Testis (tissue), 2 donors: ENCODE data around the gene CHRM4.

Experiments used
- POLR2A ChIP-seq: fragments of 450-650 bp; IDR thresholded peaks from one replicate; pipeline ENCODE4 v1.6.1; 2017; ENCODE audit warnings: antibody characterized with exemption, mild to moderate bottlenecking, moderate library complexity
- TF ChIP-seq, protein P1 (sequence below), 3 experiments: fragments of 450-650 bp in 2 of 3; fragments of 200-600 bp in 1 of 3; sonication (generic) in 1 of 3; IDR thresholded peaks; one replicate each; pipeline ENCODE4 v1.5.1; 2016 to 2019; ENCODE audit warnings: antibody characterized with exemption in 3 of 3, mild to moderate bottlenecking in 2 of 3, moderate library complexity in 1 of 3

DNA sequence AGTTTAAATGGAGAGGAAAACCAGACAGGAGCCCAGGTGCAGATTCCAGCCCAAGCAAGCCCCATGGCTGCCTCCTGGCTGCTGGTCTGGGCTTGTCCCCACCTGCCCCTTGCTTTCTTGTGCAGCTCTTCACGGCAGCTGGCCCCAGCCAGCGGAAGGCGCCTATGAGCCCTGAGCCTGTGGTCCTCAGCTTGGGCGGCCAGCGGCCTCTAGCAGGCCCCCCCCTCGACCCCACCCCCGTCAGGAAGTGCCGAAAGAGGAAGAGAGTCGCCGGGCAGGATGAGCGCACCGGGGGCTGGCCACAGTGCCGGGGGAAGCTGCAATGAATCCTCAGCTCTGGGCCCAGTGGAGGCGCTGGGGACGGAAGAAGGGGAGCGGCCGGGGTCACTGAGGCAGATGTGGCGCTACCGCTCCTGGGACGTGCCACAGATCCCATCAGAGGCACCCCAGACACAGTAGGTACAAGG, 46.4 kb downstream of the CHRM4 start:
- TF ChIP-seq, protein P1, sequence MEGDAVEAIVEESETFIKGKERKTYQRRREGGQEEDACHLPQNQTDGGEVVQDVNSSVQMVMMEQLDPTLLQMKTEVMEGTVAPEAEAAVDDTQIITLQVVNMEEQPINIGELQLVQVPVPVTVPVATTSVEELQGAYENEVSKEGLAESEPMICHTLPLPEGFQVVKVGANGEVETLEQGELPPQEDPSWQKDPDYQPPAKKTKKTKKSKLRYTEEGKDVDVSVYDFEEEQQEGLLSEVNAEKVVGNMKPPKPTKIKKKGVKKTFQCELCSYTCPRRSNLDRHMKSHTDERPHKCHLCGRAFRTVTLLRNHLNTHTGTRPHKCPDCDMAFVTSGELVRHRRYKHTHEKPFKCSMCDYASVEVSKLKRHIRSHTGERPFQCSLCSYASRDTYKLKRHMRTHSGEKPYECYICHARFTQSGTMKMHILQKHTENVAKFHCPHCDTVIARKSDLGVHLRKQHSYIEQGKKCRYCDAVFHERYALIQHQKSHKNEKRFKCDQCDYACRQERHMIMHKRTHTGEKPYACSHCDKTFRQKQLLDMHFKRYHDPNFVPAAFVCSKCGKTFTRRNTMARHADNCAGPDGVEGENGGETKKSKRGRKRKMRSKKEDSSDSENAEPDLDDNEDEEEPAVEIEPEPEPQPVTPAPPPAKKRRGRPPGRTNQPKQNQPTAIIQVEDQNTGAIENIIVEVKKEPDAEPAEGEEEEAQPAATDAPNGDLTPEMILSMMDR (IDR thresholded peaks at IDR 0.05), result no peak
- TF ChIP-seq POLR2A, result no peak
